ENCODE results near the gene GAB3.
"Not testable (repeated sequence)": the region's sequence is repeated elsewhere in the genome, so short reads cannot be mapped to it uniquely, and the experiment has no call there.

GAB3 gene

GRCh38 chrX:154648931-154649330, 101.9 kb downstream of the GAB3 start:
- no peak for DNase-seq (ENCODE audit: low read depth, low spot score)
- in situ Hi-C loops (cut with HindIII; ENCODE audit: low sequenced_read_pairs): no loop called here
- H3K4me3 ChIP-seq (ENCODE audit: low read depth, low read length): no peak overlapping the region
- TF ChIP-seq CTCF (IDR thresholded peaks at IDR 0.05; ENCODE audit: low read depth, low read length): no peak

DNA sequence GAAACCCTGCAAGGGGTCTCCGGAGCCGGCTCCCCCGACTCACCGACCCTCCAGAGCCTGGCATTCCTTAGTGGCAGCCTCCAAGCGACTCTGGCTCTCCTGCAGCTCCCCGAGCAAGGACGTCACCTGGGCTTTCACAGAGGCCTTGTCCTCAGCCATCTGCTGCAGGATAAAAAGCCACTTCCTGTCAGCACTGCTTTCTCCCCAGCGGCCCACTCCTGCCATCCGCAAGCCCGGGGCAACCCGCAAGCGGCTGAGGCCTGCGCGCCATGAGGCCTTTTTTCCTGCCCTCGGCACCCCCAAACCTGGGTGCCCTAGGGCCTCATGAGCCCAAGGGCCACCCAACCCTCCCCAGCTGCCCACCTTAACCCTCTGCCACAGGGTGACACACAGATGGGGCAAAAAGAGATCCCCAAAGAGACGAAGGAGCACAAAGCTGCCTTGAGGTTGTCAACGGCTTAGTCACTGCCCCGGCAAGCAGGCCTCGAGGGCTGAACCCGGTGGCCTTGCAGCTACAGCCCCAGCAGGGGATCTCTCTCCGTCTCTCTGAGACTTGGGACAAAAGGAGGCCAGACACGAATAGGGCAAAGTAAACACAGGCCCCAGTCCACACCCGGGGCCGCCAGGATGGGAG, 105.0 kb downstream of the GAB3 start:
- in situ Hi-C loops (cut with HindIII; ENCODE audit: low sequenced_read_pairs); H3K4me3 ChIP-seq (ENCODE audit: low read depth, low read length); DNase-seq (ENCODE audit: low read depth, low spot score): not testable (repeated sequence)

GRCh38 chrX:154643708-154644107, 107.2 kb downstream of the GAB3 start:
- in situ Hi-C loops (cut with HindIII; ENCODE audit: low sequenced_read_pairs); H3K4me3 ChIP-seq (ENCODE audit: low read depth, low read length); DNase-seq (ENCODE audit: low read depth, low spot score): not testable (repeated sequence)

DNA sequence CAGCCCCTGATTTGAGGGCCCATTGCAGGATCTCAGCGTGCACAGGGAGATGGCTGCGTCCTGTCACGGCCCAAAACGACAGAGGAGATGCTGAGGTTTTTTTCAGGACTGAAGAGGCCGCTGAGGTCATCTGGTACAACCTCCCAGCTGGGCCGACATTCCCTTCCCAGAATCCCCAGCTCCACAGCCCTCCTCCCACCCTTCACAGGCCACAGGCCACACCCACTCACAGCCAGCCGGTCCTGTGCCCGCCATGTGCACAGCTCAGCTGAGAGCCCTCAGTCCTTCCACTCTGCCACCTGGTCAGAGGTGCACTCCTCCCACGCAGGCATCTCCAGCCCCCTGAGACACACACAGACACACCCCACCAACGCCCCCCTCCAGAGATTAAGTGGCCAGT, 109.1 kb downstream of the GAB3 start:
- in situ Hi-C loops (cut with HindIII; ENCODE audit: low sequenced_read_pairs); DNase-seq (ENCODE audit: low read depth, low spot score); H3K4me3 ChIP-seq (ENCODE audit: low read depth, low read length): not testable (repeated sequence)

DNA sequence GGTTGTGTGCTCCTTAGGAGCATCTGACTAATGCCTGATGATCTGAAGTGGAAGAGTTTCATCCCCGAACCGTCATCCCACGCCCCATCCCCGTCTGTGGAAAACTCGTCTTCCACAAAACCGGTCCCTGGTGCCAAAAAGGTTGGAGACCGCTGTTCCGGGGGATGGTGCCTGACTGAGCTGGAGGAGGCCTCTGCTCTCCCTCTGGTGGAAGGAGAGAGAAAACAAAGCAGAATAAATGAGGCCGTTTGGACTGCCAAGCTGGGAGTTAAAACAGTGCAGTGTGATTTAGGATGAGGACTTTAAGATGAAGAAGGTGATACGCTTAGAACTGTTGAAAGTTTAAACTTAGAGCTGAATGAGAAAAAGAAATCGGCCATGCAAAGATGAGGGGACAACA, 117.2 kb downstream of the GAB3 start:
- DNase-seq (ENCODE audit: low read depth, low spot score); in situ Hi-C loops (cut with HindIII; ENCODE audit: low sequenced_read_pairs); H3K4me3 ChIP-seq (ENCODE audit: low read depth, low read length): not testable (repeated sequence)

GRCh38 chrX:154630949-154631348, 119.9 kb downstream of the GAB3 start:
- DNase-seq (ENCODE audit: low read depth, low spot score); H3K4me3 ChIP-seq (ENCODE audit: low read depth, low read length); in situ Hi-C loops (cut with HindIII; ENCODE audit: low sequenced_read_pairs): not testable (repeated sequence)

DNA sequence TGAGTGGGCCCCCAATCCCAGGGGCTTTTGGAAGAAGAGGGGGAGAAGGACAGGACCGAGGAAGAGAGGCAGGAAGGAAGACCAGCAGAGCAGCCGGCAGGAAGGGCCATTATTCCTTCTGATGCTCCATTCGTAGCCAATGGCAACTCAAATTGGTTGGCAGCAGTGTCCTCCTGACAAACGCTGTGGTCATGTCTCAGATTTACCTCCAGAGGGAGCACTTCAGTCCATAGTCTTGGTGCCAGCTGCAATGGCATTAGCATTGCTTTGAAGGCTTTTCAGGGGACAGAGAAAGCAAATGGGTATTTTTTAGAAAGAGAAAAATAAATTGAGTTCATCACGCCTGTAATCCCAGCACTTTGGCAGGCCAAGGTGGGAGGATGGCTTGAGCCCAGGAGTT, 121.9 kb downstream of the GAB3 start:
- DNase-seq (ENCODE audit: low read depth, low spot score); H3K4me3 ChIP-seq (ENCODE audit: low read depth, low read length); in situ Hi-C loops (cut with HindIII; ENCODE audit: low sequenced_read_pairs): not testable (repeated sequence)

All from astrocyte of the spinal cord (primary cell).